HL-60 (cell line): ENCODE results near the gene TMPRSS2.

Experiments
- DNase-seq, 2 experiments: peaks; one replicate each; pipeline ENCODE4 v3.0.0-alpha.2; 2010 to 2020; ENCODE audit warnings: low read depth in 1 of 2, low spot score in 1 of 2
- H3K27ac ChIP-seq: fragments of 250-450 bp; sonication (Bioruptor Pico); replicated peaks from 2 replicates; pipeline ENCODE4 v1.5.1; 2020; ENCODE audit warnings: mild to moderate bottlenecking, moderate library complexity
- H3K27me3 ChIP-seq: fragments of 250-450 bp; sonication (Bioruptor Pico); 2 replicates; pipeline ENCODE4 v1.5.1; 2021; ENCODE audit warnings: mild to moderate bottlenecking, moderate library complexity; ENCODE audit not compliant: insufficient read depth, poor library complexity, severe bottlenecking
- H3K4me3 ChIP-seq: replicated peaks from 2 replicates; pipeline ENCODE4 v1.5.1; 2011; ENCODE audit warnings: mild to moderate bottlenecking, control low read depth, low read length; ENCODE audit not compliant: insufficient read depth
- GABPA ChIP-seq: IDR thresholded peaks from 2 replicates; pipeline ENCODE4 v1.6.1; 2012; ENCODE audit warnings: low read depth
- POLR2AphosphoS5 ChIP-seq: IDR thresholded peaks from 2 replicates; pipeline ENCODE4 v1.6.1; 2012; ENCODE audit warnings: low read depth
- SPI1 ChIP-seq: IDR thresholded peaks from 2 replicates; pipeline ENCODE4 v1.6.1; 2012; ENCODE audit warnings: low read depth, mild to moderate bottlenecking, borderline replicate concordance
- TF ChIP-seq, protein P1 (sequence below): IDR thresholded peaks from one replicate; pipeline ENCODE4 v1.5.1; 2011; ENCODE audit warnings: low read length, control low read depth, inconsistent platforms; ENCODE audit not compliant: insufficient read depth
- TF ChIP-seq, protein P2 (sequence below): IDR thresholded peaks from 2 replicates; pipeline ENCODE4 v1.6.1; 2012; ENCODE audit warnings: low read depth; ENCODE audit not compliant: insufficient replicate concordance

TMPRSS2 gene

DNA sequence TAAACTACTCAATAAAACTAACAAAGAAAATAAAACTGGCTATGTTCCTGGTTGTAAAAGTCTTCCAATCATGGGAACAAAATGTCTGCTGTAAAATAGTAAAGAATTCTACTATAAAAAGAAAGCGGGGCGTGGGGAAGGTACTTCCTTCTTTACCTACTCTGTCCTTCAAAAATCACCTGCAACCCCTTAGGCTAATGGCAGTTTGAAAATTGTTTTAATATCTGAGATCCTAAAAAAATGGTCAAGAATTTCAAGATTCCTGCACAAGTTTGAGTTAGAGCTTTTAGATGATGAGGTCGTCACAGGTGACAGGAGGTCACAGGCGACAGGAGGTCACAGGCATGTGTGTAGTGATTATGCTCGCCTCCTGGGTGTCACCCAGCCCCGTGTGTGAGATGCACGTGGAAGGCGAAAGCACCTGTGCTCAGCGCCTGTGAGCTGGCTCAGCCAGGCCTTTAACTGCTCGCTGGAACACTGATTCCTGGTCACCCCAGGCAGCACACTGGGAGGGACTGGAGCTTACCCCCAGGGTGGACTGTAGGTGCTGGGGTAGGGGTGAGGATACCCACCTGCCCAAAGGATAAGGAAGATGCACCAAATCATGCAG is 18.6 kb upstream of the TMPRSS2 start:
- Histone ChIP-seq H3K27me3 (no peaks in the 10 kb centered on the region), H3K27ac (no peak overlapping the region), H3K4me3 (no peak overlapping the region)
- TF ChIP-seq GABPA: no peak
- TF ChIP-seq, protein P1, sequence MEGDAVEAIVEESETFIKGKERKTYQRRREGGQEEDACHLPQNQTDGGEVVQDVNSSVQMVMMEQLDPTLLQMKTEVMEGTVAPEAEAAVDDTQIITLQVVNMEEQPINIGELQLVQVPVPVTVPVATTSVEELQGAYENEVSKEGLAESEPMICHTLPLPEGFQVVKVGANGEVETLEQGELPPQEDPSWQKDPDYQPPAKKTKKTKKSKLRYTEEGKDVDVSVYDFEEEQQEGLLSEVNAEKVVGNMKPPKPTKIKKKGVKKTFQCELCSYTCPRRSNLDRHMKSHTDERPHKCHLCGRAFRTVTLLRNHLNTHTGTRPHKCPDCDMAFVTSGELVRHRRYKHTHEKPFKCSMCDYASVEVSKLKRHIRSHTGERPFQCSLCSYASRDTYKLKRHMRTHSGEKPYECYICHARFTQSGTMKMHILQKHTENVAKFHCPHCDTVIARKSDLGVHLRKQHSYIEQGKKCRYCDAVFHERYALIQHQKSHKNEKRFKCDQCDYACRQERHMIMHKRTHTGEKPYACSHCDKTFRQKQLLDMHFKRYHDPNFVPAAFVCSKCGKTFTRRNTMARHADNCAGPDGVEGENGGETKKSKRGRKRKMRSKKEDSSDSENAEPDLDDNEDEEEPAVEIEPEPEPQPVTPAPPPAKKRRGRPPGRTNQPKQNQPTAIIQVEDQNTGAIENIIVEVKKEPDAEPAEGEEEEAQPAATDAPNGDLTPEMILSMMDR: no peak
- DNase-seq: no peak

DNA sequence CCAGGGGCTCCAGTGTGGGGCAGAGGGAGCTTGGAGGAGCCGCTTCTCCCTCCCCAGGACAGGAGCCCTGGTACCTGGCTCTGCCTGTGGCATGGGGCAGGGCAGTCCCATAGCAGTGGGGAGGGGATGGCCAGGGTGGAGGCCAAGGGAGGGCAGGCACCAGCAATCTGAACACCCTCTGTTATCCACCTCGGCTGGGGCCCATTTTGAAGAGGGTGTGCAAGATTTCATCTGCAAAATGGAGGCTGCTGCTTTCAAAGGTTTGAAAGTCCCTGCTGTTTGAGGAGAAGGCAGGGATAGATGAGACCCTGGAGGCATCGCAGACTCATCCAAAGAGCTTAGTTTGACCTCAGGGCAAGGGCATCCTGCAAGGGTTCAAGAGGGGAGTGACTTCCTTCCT is 15.2 kb upstream of the TMPRSS2 start:
- Histone ChIP-seq H3K4me3 (no peak overlapping the region), H3K27me3 (no peaks in the 10 kb centered on the region), H3K27ac (no peak overlapping the region)
- DNase-seq: no peak
- TF ChIP-seq GABPA (no peak), SPI1 (no peak), POLR2AphosphoS5 (no peak)
- TF ChIP-seq, protein P1: no peak
- TF ChIP-seq, protein P2, sequence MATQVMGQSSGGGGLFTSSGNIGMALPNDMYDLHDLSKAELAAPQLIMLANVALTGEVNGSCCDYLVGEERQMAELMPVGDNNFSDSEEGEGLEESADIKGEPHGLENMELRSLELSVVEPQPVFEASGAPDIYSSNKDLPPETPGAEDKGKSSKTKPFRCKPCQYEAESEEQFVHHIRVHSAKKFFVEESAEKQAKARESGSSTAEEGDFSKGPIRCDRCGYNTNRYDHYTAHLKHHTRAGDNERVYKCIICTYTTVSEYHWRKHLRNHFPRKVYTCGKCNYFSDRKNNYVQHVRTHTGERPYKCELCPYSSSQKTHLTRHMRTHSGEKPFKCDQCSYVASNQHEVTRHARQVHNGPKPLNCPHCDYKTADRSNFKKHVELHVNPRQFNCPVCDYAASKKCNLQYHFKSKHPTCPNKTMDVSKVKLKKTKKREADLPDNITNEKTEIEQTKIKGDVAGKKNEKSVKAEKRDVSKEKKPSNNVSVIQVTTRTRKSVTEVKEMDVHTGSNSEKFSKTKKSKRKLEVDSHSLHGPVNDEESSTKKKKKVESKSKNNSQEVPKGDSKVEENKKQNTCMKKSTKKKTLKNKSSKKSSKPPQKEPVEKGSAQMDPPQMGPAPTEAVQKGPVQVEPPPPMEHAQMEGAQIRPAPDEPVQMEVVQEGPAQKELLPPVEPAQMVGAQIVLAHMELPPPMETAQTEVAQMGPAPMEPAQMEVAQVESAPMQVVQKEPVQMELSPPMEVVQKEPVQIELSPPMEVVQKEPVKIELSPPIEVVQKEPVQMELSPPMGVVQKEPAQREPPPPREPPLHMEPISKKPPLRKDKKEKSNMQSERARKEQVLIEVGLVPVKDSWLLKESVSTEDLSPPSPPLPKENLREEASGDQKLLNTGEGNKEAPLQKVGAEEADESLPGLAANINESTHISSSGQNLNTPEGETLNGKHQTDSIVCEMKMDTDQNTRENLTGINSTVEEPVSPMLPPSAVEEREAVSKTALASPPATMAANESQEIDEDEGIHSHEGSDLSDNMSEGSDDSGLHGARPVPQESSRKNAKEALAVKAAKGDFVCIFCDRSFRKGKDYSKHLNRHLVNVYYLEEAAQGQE: no peak

DNA sequence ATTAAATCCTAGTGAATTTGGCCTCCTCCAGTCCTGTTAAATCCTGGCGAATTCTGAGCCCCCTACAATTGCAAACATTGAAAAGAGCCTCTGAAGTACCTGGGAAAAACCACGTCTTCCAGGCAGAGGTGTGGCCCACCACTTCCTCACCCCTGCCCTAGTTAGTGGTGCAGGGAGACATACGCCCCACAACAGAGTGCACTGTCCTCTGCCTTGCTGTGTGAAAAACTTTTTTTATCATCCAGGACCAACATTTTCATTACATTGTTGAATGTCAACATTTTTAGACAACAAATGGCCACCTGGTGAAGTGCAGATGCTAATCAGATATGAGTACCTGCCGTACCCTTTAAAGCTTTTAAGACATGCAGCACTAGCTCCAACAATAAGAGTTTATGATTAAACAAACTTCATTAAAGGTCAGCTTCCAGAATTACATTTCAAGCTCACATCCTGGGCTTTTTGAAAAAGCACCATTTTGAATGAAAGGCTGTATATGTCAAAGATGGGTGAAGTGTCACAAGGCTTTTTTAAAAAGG is 13.6 kb upstream of the TMPRSS2 start:
- Histone ChIP-seq H3K27me3 (no peaks in the 10 kb centered on the region), H3K4me3 (no peak overlapping the region), H3K27ac (no peak overlapping the region)

More for the DNA sequence above, 13.6 kb upstream of the TMPRSS2 start:
- TF ChIP-seq SPI1: no peak
- TF ChIP-seq, protein P2: no peak
- TF ChIP-seq, protein P1: no peak
- TF ChIP-seq GABPA: no peak
- TF ChIP-seq POLR2AphosphoS5: no peak
- DNase-seq: no peak
